T follicular helper cell (primary cell): ENCODE measurements around the gene RGL3.
A peak's percentile ranks its signal among the peaks of the same experiment; 100 is the strongest.
"Not testable (repeated sequence)": the region's sequence is repeated elsewhere in the genome, so short reads cannot be mapped to it uniquely, and the experiment has no call there.

Source experiments
- DNase-seq: peaks from one replicate; pipeline ENCODE4 v3.0.0-alpha.2; 2020; ENCODE audit warnings: low read depth

Gene RGL3

GRCh38 chr19:11383706-11384048 lies 35.4 kb downstream of the RGL3 start:
- no peak for DNase-seq

GRCh38 chr19:11382898-11383705 lies 36.0 kb downstream of the RGL3 start:
- DNase-seq = peak; percentile 11

- DNase-seq = peak; percentile 97
Measured at GRCh38 chr19:11380653-11381537, 38.2 kb downstream of the RGL3 start.

GRCh38 chr19:11379857-11380350 lies 39.2 kb downstream of the RGL3 start:
- no peak for DNase-seq

- DNase-seq = not testable (repeated sequence)
Measured at GRCh38 chr19:11379269-11379845, 39.8 kb downstream of the RGL3 start.

GRCh38 chr19:11378319-11379189 lies 40.6 kb downstream of the RGL3 start:
- DNase-seq = no peak

GRCh38 chr19:11377756-11378155 lies 41.4 kb downstream of the RGL3 start:
- no peak for DNase-seq

- DNase-seq = no peak
Measured at GRCh38 chr19:11377237-11377636, 41.9 kb downstream of the RGL3 start.

- peak; percentile 66 for DNase-seq
Measured at GRCh38 chr19:11375143-11375948, 43.8 kb downstream of the RGL3 start.

GRCh38 chr19:11374433-11375142 lies 44.5 kb downstream of the RGL3 start, which contains the start of gene SWSAP1:
TSS of gene SWSAP1 (plus strand) at chr19:11374666. CDS start at chr19:11374681, 15 bp downstream.
- peak; percentile 95 for DNase-seq

- DNase-seq = no peak
Measured at GRCh38 chr19:11373885-11374432, 45.2 kb downstream of the RGL3 start.

- DNase-seq = no peak
Measured at GRCh38 chr19:11373166-11373884, 45.8 kb downstream of the RGL3 start.

- DNase-seq = no peak
Measured at GRCh38 chr19:11370744-11371143, 48.4 kb downstream of the RGL3 start.

- no peak for DNase-seq
Measured at GRCh38 chr19:11367528-11367927, 51.6 kb downstream of the RGL3 start.

GRCh38 chr19:11365557-11366117 lies 53.5 kb downstream of the RGL3 start:
- DNase-seq = no peak

GRCh38 chr19:11364935-11365334 lies 54.2 kb downstream of the RGL3 start:
- DNase-seq = no peak

GRCh38 chr19:11364296-11364904 lies 54.7 kb downstream of the RGL3 start:
- DNase-seq = no peak

GRCh38 chr19:11363881-11364280 lies 55.2 kb downstream of the RGL3 start:
- no peak for DNase-seq
